Erythroblast (primary cell): ENCODE data around the gene LOXHD1.

Source experiments
- GATA1 ChIP-seq: IDR thresholded peaks from 2 replicates; pipeline ENCODE4 v1.6.1; 2011; ENCODE audit warnings: low read depth, mild to moderate bottlenecking, control low read depth, low read length, moderate library complexity
- POLR2A ChIP-seq: IDR thresholded peaks from 2 replicates; pipeline ENCODE4 v1.6.1; 2011; ENCODE audit warnings: mild to moderate bottlenecking, low read length

DNA sequence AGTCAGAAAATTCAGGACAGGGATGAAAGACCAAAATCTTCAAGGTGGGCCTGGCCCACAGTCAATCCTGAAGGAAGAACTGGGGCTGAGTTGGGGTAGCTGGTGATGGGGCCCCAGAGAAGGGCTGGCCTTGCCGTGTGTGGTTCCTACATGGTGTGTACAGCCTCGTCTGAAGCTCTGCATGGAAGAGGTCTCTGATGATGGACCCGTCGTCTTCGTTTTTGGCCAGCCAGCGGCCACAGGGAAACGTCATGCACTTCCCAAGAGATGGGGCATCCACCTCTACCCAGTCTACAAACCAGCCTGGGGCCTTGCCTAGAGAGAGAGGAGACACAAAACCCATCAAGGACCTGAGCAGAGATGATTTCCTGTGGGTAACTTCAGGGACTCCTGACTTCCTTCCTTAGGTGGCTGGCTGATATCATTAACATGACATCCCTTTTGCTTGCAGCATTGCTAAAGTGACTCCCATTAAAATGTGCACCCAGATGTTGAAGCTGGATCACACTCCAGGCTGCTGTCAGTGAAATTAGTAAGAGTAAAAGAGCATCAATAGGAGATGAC, 115.3 kb downstream of the LOXHD1 start:
- TF ChIP-seq POLR2A (no peak), GATA1 (no peak)
